ENCODE measurements around the gene ANGPTL8. TPM values are rescaled to one million over a fixed set of nuclear protein-coding genes. Genes with fewer than 3 reads are reported as not detected.

The ANGPTL8 gene
- total and polyA plus RNA-seq, 2 experiments from 2014 or later, result not detected

DNA sequence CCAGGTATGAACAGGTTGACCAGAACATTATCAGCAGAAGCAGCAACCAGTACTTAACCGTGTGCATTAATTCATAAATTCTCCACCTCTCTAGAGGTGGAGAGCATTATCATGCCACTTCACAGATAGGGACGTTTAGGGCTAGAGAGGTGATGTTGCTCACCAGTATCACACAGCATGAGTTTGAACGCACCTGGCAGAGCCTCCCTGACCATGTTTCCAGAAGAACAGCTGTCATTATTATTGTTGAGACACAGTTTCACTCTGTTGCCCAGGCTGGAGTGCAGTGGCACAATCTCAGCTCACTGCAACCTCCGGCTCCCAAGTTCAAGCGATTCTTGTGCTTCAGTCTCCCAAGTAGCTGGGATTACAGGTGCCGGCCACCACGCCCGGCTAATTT, 48.9 kb upstream of the ANGPTL8 start:
- Mint-ChIP-seq H3K9me3 (no peaks in the 10 kb centered on the region), H3K4me1 (peaks cover 1% of the 10 kb centered on the region), H3K27ac (no peak overlapping the region), H3K36me3 (ENCODE audit: low read depth) (peaks cover 23% of the 10 kb centered on the region), H3K4me3 (no peak overlapping the region), H3K27me3 (ENCODE audit: insufficient read depth, low read depth, poor library complexity) (peaks cover 4% of the 10 kb centered on the region)
- Histone ChIP-seq H3K27me3 (ENCODE audit: insufficient read depth) (no peaks in the 10 kb centered on the region), H3K4me2 (no peak overlapping the region), H4K20me1 (replicated peaks; ENCODE audit: insufficient read depth) (no peaks in the 10 kb centered on the region; the same call in 1 of the 2 replicates), H3F3A (replicated peaks; ENCODE audit: low read depth) (0 out of 2 replicates have a peak, but pooled peaks cover 6% of the 10 kb centered on the region), H3K27ac (ENCODE audit: low read depth) (no peak overlapping the region), H2AFZ (no peak overlapping the region), H3K4me3 (no peak overlapping the region), H3K4me1 (ENCODE audit: insufficient read depth) (peaks cover 8% of the 10 kb centered on the region; the same call in 1 of the 2 replicates), H3K9me2 (ENCODE audit: insufficient read depth) (no peaks in the 10 kb centered on the region), H3K79me2 (replicated peaks; ENCODE audit: insufficient read depth) (no peaks in the 10 kb centered on the region), H3K36me3 (ENCODE audit: insufficient read depth) (no peaks in the 10 kb centered on the region; the same call in 1 of the 2 replicates)
- no peak for DNase-seq (ENCODE audit: low spot score)
- ATAC-seq, result no peak
- TF ChIP-seq, protein P1, sequence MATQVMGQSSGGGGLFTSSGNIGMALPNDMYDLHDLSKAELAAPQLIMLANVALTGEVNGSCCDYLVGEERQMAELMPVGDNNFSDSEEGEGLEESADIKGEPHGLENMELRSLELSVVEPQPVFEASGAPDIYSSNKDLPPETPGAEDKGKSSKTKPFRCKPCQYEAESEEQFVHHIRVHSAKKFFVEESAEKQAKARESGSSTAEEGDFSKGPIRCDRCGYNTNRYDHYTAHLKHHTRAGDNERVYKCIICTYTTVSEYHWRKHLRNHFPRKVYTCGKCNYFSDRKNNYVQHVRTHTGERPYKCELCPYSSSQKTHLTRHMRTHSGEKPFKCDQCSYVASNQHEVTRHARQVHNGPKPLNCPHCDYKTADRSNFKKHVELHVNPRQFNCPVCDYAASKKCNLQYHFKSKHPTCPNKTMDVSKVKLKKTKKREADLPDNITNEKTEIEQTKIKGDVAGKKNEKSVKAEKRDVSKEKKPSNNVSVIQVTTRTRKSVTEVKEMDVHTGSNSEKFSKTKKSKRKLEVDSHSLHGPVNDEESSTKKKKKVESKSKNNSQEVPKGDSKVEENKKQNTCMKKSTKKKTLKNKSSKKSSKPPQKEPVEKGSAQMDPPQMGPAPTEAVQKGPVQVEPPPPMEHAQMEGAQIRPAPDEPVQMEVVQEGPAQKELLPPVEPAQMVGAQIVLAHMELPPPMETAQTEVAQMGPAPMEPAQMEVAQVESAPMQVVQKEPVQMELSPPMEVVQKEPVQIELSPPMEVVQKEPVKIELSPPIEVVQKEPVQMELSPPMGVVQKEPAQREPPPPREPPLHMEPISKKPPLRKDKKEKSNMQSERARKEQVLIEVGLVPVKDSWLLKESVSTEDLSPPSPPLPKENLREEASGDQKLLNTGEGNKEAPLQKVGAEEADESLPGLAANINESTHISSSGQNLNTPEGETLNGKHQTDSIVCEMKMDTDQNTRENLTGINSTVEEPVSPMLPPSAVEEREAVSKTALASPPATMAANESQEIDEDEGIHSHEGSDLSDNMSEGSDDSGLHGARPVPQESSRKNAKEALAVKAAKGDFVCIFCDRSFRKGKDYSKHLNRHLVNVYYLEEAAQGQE (IDR thresholded peaks at IDR 0.05; ENCODE audit: unreplicated experiment), result no peak
- no peak for TF ChIP-seq ZNF462 (CRISPR knock-in tag; IDR thresholded peaks at IDR 0.05)
- no peak for TF ChIP-seq STAT1 (IDR thresholded peaks at IDR 0.05; ENCODE audit: unreplicated experiment)
- TF ChIP-seq CREB1 (CRISPR knock-in tag; IDR thresholded peaks at IDR 0.05; ENCODE audit: low read depth), result no peak
- no peak for TF ChIP-seq JUNB (IDR thresholded peaks at IDR 0.05; ENCODE audit: unreplicated experiment)
- TF ChIP-seq, protein P2, sequence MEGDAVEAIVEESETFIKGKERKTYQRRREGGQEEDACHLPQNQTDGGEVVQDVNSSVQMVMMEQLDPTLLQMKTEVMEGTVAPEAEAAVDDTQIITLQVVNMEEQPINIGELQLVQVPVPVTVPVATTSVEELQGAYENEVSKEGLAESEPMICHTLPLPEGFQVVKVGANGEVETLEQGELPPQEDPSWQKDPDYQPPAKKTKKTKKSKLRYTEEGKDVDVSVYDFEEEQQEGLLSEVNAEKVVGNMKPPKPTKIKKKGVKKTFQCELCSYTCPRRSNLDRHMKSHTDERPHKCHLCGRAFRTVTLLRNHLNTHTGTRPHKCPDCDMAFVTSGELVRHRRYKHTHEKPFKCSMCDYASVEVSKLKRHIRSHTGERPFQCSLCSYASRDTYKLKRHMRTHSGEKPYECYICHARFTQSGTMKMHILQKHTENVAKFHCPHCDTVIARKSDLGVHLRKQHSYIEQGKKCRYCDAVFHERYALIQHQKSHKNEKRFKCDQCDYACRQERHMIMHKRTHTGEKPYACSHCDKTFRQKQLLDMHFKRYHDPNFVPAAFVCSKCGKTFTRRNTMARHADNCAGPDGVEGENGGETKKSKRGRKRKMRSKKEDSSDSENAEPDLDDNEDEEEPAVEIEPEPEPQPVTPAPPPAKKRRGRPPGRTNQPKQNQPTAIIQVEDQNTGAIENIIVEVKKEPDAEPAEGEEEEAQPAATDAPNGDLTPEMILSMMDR (conservative IDR thresholded peaks at IDR 0.05; ENCODE audit: low read depth in 2 of 2), result no peak
- no peak for TF ChIP-seq ZNF114 (CRISPR knock-in tag; IDR thresholded peaks at IDR 0.05)
- TF ChIP-seq ZNF331 (CRISPR knock-in tag; IDR thresholded peaks at IDR 0.05; ENCODE audit: low read depth), result no peak
